Mammary epithelial cell (primary cell): ENCODE results near the gene THAP4.

Source experiments
- CTCF ChIP-seq, 2 donors: IDR thresholded peaks in 1 of 2; conservative IDR thresholded peaks in 1 of 2; 2 replicates each; pipeline ENCODE4 v1.5.1; 2011 to 2012; ENCODE audit warnings: inconsistent platforms in 2 of 2, low read length in 2 of 2, mild to moderate bottlenecking in 2 of 2, control low read depth in 1 of 2, low read depth in 1 of 2; ENCODE audit not compliant: insufficient read depth in 1 of 2; ENCODE audit errors: extremely low read depth in 1 of 2
- EZH2 ChIP-seq: IDR thresholded peaks from 2 replicates; pipeline ENCODE4 v1.6.1; 2012; ENCODE audit warnings: low read length, inconsistent platforms, borderline replicate concordance

- no peak for TF ChIP-seq CTCF (conservative IDR thresholded peaks at IDR 0.05 in 1 of 2, IDR thresholded peaks at IDR 0.05 in 1 of 2; ENCODE audit: extremely low read depth in 1 of 2, insufficient read depth in 1 of 2, low read depth in 1 of 2, low read length in 2 of 2)
- no peak for TF ChIP-seq EZH2
Measured at GRCh38 chr2:241649404-241649803, 12.4 kb upstream of the THAP4 start.
